Measurements from ENCODE around the gene MRPL42. TPM values are rescaled to one million over a fixed set of nuclear protein-coding genes. Genes with fewer than 3 reads are reported as not detected.
"Not testable (repeated sequence)": the region's sequence is repeated elsewhere in the genome, so short reads cannot be mapped to it uniquely, and the experiment has no call there.

The MRPL42 gene
- total RNA-seq, 1 donor from 2014 or later = 8.4 TPM

DNA sequence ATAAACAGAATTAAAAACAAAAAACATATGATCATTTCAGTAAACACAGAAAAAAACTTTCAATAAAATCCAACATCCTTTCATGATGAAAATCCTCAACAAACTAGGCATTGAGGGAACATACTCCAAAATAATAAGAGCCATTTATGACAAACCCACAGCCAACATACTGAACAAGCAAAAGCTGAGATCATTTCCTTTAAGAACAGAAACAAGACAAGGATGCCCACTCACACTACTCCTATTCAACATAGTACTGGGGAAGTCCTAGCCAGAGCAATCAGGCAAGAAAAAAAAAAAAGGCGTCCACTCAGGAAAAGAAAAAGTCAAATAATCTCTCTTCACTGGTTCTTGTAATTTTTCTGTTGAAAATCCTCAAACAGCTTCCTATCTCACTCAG, 30.1 kb downstream of the MRPL42 start:
- intact Hi-C loops (cut with DNase I) = no loop called here
- no peaks in the 10 kb centered on the region for H3K9me3 ChIP-seq
- H3K27ac ChIP-seq = no peak overlapping the region
- TF ChIP-seq, protein P1, sequence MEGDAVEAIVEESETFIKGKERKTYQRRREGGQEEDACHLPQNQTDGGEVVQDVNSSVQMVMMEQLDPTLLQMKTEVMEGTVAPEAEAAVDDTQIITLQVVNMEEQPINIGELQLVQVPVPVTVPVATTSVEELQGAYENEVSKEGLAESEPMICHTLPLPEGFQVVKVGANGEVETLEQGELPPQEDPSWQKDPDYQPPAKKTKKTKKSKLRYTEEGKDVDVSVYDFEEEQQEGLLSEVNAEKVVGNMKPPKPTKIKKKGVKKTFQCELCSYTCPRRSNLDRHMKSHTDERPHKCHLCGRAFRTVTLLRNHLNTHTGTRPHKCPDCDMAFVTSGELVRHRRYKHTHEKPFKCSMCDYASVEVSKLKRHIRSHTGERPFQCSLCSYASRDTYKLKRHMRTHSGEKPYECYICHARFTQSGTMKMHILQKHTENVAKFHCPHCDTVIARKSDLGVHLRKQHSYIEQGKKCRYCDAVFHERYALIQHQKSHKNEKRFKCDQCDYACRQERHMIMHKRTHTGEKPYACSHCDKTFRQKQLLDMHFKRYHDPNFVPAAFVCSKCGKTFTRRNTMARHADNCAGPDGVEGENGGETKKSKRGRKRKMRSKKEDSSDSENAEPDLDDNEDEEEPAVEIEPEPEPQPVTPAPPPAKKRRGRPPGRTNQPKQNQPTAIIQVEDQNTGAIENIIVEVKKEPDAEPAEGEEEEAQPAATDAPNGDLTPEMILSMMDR (IDR thresholded peaks at IDR 0.05) = no peak
- H3K36me3 ChIP-seq = peaks cover 0 to 9% of the 10 kb centered on the region in 2 donors
- no peak for DNase-seq (ENCODE audit: low spot score in 2 of 2)
- no peaks in the 10 kb centered on the region for H3K27me3 ChIP-seq
- no peak overlapping the region for H3K4me3 ChIP-seq
- H3K4me1 ChIP-seq = no peaks in the 10 kb centered on the region

DNA sequence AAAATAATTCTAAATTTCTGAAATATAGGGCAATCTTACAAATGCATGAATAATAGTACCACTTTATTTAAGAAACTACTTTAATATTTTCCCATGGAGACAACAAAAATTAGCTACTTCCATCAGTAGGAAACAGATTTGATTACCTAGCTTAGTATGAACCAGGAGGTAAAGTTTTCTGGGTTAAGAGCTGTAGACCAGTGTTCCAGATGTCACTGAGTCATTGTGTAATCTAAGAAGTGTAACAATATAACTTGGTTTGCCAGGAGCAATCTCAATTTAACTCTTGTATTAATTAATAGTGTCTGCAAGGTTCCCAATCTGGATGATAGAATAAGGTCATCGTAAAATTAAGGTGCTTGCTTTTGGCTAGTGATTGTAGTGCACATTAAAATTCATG, 31.5 kb downstream of the MRPL42 start:
- H3K36me3 ChIP-seq; H3K9me3 ChIP-seq; H3K27me3 ChIP-seq; H3K4me3 ChIP-seq; DNase-seq (ENCODE audit: low spot score in 2 of 2); H3K4me1 ChIP-seq; H3K27ac ChIP-seq; intact Hi-C loops (cut with DNase I): not testable (repeated sequence)

DNA sequence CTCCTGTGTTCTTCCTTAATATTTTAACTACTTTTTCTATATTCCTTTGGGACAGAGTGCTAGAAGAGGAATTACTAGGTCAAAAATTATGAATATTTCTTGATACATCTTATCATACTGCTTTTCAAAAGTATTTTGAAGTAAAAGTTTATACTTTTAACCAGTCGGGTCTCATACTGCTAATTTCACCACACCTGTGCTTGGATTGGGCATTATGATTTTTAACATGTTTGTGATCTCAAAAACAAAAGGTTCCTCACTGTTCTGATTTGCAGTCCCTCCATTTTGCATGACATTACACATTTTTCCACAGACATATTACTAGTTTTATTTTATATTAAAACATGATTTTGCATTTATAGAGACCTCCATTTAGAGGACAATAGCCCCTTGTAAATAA, 32.9 kb downstream of the MRPL42 start:
- TF ChIP-seq, protein P1 (IDR thresholded peaks at IDR 0.05) = no peak

DNA sequence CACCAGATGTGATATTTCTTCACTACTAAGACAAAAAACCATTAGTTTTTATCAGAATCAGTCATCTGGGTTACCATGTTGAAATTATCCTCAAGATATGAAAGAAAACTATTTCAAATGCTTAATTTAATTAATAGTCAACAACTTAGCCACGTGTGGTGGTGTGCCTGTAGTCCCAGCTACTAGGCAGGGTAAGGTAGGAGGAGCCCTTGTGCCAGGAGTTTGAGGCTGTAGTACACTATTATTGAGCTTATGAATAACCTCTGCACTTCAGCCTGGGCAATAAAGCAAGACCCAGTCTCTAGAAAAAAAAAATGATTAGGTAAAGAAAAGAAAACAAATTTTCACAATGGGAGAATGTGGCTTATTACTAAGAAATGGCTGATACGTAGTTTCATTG, 33.4 kb downstream of the MRPL42 start:
- Histone ChIP-seq H3K4me1 (no peaks in the 10 kb centered on the region), H3K4me3 (no peak overlapping the region), H3K36me3 (peaks cover 0 to 5% of the 10 kb centered on the region in 2 donors), H3K27ac (no peak overlapping the region), H3K9me3 (no peaks in the 10 kb centered on the region), H3K27me3 (no peaks in the 10 kb centered on the region)
- TF ChIP-seq, protein P1 (IDR thresholded peaks at IDR 0.05) = no peak
- intact Hi-C loops (cut with DNase I) = loop anchor here (5.0 kb wide), 2 partner anchors 177 to 262 kb away; partner anchors contain the start of gene CRADD
- DNase-seq (ENCODE audit: low spot score in 2 of 2) = no peak

More for the DNA sequence above, 32.9 kb downstream of the MRPL42 start:
- DNase-seq (ENCODE audit: low spot score in 2 of 2) = no peak
- peaks cover 0 to 5% of the 10 kb centered on the region in 2 donors for H3K36me3 ChIP-seq
- no peaks in the 10 kb centered on the region for H3K27me3 ChIP-seq
- intact Hi-C loops (cut with DNase I) = loop anchor here (5.0 kb wide), 2 partner anchors 177 to 262 kb away; partner anchors contain the start of gene CRADD
- H3K27ac ChIP-seq = no peak overlapping the region
- no peak overlapping the region for H3K4me3 ChIP-seq
- no peaks in the 10 kb centered on the region for H3K4me1 ChIP-seq
- H3K9me3 ChIP-seq = no peaks in the 10 kb centered on the region

DNA sequence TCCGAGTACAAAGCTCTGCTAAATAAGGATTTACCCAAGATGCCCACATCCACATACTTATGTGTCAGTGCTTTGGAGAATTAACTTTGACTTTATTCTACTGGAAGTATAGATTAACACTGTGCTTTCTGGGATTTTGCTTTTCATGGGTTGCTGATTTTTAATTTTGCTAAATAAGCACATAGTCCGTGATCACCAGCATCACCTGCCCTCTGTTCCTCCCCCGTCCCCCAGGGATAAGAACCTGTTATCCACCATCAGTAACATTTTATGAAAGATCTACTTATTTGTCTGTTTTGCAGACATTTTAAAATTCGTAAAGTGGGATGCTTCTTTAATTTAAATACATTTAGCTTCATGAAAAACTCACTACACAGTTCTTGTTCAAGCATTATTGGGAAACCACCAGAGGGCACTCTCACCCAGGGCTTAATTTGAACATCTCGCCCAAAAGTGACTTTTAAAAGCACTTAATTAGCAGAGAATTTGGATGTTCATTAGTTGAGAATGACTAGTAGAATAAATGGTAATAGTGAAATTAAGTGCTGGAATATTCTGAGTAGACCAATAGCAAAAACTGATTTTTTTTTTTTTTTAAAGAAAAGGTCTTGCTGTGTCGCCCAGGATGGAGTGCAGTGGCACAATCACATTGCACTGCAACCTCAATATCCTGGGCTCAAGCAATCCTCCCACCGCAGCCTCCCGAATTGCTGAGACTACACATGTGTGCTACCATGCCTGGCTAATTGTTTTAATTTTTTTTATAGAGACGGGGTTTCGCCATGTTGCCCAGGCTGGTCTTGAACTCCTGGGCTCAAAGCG, 35.7 kb downstream of the MRPL42 start:
- Histone ChIP-seq H3K4me1 (no peaks in the 10 kb centered on the region), H3K4me3 (no peak overlapping the region), H3K27ac (no peak overlapping the region), H3K27me3 (no peaks in the 10 kb centered on the region), H3K36me3 (no peaks in the 10 kb centered on the region), H3K9me3 (no peaks in the 10 kb centered on the region)
- peak in 1 of 2 donors; percentile 67 for DNase-seq (ENCODE audit: low spot score in 2 of 2)
- intact Hi-C loops (cut with DNase I) = loop anchor here (2.0 to 5.0 kb wide), 3 partner anchors 66 to 259 kb away; partner anchors contain the start of gene CRADD
- TF ChIP-seq, protein P1 (IDR thresholded peaks at IDR 0.05) = peak; percentile 57 to 81 (median 75)

DNA sequence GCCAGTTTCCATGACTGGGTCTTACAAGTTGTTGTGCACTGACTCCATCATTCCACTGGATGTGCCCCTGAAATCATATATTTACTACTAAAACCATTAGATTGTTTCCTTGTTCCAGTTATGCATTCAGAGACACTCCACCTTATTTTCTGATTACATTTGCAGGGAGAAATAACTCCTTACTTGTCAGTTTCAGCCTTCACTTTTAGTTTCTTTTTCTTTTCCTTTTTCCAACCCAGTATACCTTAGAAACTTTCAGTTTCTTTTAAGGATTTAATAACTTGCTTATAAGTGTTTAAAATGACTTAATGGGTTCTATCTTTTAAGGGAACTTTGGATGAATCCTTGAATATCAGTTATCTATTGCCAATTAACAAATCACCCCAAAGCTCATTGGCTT, 39.9 kb downstream of the MRPL42 start:
- TF ChIP-seq, protein P1 (IDR thresholded peaks at IDR 0.05) = no peak

More for the DNA sequence above, 39.9 kb downstream of the MRPL42 start:
- intact Hi-C loops (cut with DNase I) = no loop called here
- H3K36me3 ChIP-seq = no peaks in the 10 kb centered on the region
- no peak for DNase-seq (ENCODE audit: low spot score in 2 of 2)
- H3K27ac ChIP-seq = no peak overlapping the region
- no peaks in the 10 kb centered on the region for H3K27me3 ChIP-seq
- no peaks in the 10 kb centered on the region for H3K9me3 ChIP-seq
- H3K4me1 ChIP-seq = no peaks in the 10 kb centered on the region
- no peak overlapping the region for H3K4me3 ChIP-seq

Data from ascending aorta (tissue), 2 donors.